HG03565 (cell line): ENCODE results near the gene RGS18.
"Not testable (repeated sequence)": the region's sequence is repeated elsewhere in the genome, so short reads cannot be mapped to it uniquely, and the experiment has no call there.

Source experiments
- ATAC-seq: cut with Tn5 transposase; IDR thresholded peaks from one replicate; pipeline ENCODE4 v1.9.1; 2021; ENCODE audit warnings: mild to moderate bottlenecking, moderate library complexity; ENCODE audit not compliant: unreplicated experiment

Gene RGS18

DNA sequence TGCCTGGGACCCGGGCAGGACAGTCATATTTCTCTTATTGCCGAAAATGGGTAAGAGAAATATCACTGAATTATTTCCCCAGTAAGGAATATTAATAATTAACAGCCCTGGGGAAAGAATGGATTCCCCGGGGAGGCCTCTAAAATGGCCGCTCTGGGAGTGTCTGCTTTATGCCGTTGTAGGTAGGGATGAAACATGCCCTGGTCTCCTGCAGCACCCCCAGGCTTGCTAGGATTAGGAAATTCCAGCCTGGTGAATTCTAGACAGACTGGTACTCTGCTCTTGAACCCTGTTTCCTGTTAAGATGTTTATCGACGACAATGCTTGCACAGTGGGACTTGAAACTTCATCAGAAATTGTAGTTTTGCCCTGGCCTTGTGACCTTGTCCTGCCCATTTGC lies 6.7 kb downstream of the RGS18 start:
- ATAC-seq, result not testable (repeated sequence)

DNA sequence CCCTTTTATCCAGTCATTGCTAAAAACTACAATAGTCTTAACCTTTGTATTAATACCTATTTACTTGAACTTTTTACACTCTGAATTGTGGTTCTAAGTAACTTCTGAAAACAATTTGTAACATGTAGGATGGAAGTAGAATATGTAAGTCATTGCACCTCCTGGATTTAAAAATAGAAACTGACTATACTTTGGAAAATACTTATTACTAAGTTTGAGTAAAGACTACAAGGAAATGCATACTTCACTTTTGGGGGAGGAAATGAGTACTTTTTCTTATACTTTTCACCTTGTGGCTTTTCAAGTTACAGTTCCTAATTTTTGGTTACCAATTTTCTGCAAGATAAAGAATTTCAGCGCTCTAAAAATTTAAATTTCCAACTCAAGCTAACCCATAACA lies 8.7 kb downstream of the RGS18 start:
- no peak for ATAC-seq

DNA sequence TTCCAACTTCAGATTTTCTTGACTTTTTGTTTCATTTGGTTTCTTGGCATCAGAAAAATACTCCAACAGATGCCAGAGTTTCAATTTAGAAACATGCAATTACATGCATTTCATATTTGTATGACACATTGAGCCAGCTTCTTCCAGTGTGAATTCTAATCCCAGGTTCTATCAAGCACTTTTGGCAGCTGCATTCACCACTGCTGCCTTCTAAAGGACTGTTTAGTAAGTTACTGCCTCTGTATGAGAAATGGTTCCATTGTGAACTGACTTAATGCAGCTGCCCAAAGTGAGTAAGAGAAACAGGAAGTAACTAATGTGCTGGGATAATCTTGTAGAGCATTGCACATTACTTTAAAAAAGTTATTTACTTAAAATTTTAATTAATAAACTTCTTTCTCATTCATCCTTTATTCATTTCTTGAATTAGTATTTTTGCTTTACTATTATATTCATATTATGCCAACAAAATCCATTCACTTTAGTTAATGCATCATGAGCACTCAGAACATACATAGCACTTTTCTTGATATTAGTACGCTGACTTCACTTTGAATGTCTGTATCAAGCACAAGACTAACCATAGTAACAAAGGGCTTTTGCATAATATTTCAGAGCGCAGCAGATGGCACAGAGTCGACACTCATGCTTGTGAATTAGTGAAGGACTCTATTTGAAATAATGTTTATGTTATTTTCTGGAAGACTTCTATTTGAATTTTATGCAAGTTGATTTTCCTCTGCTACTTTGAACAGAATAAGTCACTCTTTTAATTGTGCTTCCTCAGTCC lies 9.8 kb downstream of the RGS18 start:
- ATAC-seq, result no peak

DNA sequence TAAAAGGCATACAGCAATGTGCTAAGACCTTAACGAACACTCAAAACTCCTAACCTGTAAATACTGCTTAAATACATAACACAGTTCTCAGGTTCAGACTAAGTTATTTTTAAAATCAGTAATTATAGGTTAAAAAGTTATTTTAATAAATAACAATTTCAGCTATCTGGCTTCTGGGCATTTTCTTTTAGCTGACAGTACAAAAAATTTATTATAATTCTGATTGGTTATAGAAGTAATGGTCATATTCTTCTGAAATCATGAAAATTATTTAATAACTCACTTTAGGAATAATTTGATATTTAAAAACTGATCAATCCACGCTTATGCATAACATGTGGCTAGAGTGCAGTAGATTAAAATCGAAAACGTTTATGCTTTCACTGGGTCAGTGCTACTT lies 10.7 kb downstream of the RGS18 start:
- no peak for ATAC-seq

DNA sequence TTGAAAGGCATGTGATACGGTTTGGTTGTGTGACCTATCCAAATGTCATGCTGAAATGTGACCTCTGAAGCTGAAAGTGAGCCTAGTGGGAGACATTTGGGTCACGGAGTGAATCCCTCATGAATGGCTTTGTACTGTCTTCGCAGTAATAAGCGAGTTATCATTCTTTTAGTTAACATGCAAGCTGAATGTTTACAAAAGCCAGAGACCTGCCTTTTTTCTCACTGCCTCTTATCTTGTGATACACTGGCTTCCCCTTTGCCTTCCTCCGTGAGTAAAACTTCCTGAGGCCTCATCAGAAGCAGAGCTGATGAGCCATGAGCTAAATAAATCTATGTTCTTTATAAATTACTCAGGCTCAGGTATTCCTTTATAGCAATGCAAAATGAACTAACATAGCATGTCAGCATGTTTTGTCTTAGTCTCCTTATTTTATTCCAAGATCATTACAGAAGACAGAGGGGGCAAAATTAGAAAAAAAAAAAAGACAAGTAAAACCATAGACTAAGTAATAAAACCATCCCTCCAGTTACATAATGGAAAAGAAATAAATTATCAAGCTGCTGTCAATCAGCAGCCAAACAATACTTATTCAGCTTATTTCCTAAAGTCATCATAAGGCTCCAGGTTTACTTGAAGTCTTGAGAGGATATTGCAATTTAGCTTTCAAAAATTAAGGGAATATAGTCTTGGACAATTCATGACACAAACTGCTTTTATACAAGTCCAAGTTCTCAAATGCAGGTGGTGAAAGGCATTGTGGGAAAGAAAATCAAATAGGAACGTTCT lies 12.1 kb downstream of the RGS18 start:
- ATAC-seq, result no peak

DNA sequence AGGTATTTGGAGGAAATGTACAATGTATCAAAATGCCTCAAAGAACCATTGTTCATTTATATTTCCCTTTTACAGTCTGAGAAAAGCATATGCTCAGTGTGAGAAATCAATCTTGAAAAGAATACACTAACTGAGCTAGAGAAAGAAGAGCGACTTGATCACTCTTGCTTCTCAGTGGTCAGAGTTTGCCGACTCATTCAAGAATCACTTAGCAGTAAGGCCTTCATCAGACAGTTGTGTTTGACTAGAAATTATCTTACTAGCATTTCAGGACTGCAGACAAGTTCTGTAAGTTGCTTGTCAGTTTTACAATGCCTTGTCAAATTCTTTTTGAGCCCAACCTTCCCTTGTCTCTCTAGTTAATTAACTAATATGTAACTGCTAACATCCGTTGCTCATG lies 12.9 kb downstream of the RGS18 start:
- ATAC-seq, result no peak

DNA sequence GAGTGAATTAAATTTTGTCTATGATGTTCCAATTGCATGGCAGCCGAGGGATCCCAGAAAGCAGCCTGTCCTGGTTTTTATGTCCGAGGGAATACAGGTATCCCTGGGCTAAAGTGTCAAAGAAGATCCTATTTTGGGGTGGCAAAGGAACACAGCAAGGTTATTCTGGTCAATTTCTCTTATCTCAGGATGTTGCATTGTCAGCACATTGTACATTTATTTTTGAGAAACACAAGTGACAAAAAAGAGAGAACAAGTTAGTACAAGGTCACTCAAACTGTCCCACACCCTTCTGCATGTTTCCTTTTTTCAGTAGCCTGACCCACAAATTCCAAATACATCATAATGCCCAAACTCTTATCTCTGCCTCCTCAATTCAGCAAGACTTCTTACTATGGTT lies 17.7 kb downstream of the RGS18 start:
- ATAC-seq, result no peak

DNA sequence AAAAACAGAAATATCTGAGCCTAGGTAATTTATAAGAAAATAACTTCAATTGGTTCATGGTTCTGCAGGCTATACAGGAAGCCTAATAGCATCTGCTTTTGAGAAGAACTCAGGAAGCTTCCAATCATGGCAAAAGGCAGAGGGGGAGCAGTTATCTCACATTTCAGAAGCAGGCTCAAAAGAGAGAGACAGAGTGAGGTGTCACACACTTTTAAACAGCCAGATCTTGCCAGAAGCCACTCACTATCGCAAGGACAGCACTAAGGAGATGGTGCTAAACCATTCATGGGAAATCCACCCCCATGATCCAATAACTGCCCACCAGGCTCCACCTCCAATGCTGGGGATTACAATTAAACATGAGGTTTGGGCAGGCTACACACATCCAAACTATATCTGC lies 25.5 kb downstream of the RGS18 start:
- ATAC-seq, result no peak

DNA sequence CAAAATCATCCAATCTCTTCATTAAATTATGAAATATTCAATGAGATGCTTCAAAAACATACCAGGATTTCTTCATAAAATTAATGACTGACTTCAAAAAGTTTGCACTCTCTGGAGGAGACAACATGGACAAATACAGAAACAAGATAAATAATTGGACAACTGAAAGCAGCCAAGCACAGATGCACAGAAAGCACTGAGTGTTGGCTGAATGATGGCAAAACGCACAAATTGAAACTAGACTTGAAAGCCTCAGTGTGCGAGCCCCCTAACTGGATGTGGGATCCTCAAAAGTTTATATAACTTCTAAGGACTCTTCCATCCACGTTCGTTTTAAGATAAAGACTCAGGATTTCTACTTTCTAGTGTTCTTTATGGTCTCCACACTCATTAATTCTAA lies 27.9 kb downstream of the RGS18 start:
- ATAC-seq, result no peak

DNA sequence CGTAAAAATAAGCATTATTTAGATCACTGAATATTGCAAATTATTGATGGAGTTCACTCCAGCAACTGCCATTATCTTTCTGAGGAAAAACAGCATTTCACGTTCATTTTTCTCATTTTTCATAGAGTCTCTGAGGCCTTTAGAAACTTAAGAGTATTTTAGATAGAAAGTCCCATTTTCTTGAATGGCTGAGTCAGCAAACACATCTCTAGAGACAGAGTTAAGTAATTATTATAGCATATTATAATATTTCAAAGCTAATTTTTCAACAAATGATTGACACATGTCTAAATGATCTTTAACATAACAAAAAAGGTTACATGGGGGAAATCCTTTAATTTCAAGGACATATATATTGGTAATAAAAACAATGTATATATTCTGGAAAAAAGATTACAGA lies 31.8 kb downstream of the RGS18 start:
- ATAC-seq, result no peak

DNA sequence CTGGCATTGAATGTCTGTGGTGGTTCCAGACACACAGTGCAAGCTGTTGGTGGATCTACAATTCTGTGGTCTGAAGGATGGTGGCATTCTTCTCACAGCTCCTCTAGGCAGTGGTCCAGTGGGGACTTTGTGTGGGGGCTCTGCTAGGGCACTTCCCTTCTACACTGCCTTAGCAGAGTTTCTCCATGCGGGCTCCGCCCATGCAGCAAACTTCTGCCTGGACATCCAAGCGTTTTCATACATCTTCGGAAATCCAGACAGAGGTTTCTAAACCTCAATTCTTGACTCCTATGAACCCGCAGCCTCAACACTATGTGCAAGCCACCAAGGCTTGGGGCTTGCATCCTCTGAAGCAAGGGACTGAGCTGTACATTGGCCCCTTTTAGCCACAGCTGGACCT lies 43.0 kb downstream of the RGS18 start:
- ATAC-seq, result no peak

DNA sequence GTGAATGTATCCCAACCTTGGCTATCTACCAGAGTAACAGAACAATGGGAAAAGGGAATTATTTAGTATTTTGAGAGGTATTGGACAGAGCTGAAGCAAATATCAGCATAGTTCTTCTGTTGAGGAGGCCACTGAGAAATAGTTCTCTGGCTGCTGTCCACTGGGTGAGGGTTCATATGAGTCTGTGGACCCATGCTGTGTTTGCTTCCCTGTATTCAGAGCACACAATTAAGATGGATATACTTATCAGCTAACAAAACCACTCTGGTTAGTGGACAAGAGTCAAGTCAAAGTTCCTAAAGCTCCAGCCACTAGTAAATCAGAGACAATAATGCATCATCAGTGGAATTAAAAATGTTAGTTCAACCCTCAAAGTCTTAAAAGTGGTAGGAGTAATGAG lies 66.1 kb downstream of the RGS18 start:
- no peak for ATAC-seq

DNA sequence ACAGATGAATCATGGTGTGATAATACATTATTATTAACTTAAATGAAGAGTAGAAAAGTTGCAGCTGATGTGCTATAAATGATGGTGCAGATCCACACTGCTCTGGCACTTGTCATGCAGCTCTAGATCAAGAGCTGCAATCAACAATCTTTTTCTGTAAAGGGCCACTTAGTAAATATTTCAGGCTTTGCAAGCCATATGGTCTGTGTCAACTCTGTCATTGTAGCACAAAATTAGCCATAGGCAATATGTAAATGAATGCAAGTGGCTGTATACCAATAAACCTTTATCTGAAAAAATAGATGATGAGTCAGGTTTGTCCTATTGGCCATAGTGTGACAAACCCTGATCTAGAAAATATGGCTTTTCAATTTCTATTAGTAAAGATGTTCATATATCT lies 66.6 kb downstream of the RGS18 start:
- no peak for ATAC-seq

DNA sequence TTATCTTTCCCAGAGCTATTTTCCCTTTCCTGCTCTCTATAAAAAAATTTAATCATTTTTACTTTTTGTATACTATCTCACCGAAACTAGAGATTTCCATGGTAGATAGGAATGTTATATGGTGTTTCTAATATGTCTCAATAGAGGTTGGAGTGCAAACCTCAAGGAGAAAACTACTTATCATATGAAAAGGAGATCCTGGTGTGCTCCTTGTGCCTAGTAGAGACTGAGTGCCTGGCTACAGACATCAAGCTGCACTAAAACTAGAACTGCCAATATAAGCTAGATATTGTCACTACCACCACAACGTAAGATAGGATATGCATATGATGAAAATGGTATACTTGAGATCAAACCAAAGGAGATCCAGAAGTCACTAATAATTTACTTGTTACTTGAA lies 67.0 kb downstream of the RGS18 start:
- no peak for ATAC-seq

DNA sequence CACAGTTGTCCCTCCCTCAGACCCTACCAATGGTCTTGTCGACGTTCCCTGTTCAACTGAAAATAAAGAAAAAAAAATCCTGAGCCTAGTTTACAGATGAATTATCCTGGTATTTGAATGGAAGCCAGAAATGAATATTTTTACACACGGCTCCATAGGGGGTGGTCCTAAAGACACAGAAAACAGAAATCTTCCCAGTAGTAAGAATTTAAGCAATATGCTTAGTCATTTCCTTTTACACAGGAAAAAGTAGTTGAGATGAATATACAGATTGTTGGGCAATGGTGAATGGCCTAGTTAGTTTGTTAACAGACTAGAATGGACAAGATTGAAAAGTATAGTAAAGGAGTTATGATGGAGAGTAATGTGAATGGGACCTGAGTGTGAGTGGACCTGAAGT lies 67.4 kb downstream of the RGS18 start:
- no peak for ATAC-seq

DNA sequence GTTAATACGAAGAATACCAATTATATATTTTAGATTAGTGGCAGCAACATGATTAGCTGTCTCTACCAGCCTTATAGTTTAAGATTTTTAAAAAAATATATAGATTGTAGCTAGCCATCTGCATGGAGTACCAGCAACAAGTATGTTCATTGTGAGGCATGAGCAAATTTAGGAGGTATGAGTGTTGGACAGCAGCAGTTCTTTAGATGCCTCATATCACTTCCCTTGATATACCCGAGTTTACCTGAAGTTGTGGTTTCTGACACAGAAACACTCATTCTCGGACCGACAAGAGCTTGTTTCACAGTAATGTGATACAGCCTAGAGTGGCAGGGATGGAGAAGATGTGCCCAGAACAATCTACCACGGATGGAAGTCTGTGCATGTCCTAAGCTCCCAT lies 69.1 kb downstream of the RGS18 start:
- ATAC-seq, result no peak

DNA sequence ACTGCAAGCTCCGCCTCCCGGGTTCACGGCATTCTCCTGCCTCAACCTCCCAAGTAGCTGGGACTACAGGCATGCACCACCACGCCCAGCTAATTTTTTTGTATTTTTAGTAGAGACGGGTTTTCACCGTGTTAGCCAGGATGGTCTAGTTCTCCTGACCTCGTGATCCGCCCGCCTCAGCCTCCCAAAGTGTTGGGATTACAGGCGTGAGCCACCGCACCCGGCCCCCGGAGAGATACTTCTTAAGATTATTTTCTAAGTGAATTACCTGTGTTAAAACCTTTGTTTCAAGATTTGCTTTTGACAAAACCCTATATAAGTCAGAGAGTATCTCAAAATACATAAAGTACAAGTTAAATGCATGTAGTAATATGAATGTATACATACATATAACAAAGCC lies 69.7 kb downstream of the RGS18 start:
- ATAC-seq, result not testable (repeated sequence)

DNA sequence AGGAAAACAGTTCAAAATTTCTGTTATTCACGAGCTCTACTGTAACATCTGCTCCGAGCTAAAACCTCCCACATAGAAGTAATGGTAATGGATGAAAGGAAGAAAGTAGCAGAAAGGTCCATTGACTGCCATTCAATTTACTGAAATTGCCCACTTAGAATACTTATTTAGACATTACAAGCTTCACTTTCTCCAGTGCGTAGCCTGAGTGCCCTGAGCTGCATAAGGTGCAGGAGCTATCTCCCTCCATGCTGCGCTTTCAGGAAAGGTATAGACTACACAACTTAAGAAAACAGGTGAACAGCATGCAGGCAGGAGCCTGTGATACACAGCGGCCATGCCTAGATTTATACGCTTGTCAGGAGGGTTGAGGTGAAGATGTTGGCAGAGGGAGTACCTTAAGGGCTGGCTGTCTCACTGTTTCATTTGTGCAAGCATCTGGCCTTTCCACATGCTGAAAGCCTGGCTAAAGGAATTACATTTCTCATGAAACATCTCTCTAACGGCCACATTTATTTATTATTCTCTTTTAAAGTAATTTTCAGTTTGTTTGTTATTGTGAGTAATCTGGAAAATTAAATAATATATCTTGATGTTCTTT lies 74.7 kb downstream of the RGS18 start:
- no peak for ATAC-seq

DNA sequence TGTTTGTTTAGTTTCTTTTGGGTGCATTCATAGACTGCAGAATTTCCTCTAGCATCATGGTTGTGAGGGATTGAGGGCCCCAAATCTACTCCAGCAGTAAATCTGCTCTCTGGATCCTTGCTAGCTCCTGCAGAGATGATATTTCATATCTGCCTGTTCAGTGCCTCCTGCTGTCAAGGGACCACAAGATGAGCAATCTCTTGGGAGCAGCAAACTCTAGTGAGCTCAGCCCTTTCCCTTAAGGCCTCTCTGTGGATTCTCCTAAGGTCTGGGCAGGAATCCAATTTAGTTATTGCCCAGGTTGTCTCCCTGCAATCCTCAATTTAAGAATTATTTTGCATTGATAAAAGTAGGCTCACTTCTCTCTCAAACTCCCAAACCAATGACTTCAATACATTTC lies 76.9 kb downstream of the RGS18 start:
- ATAC-seq, result no peak
